Gastrocnemius medialis (tissue), 4 donors: ENCODE data around the gene TUBAL3. TPM values are rescaled to one million over a fixed set of nuclear protein-coding genes. Genes with fewer than 3 reads are reported as not detected.

ENCODE experiments used
- ATAC-seq, 2 donors: fragments of 150-250 bp; one replicate each; pipeline ENCODE4 v1.9.1; 2016
- DNase-seq, 2 donors: peaks; one replicate each; pipeline ENCODE4 v3.0.0-alpha.2; 2019
- H3K27ac ChIP-seq, 4 donors: fragments of 200-600 bp; sonication (generic); 1 replicate in 1 of 4; 2 replicates in 3 of 4; pipeline ENCODE4 v1.5.1; 2016 to 2018; ENCODE audit warnings: mild to moderate bottlenecking in 2 of 4, moderate library complexity in 1 of 4
- H3K27me3 ChIP-seq, 3 donors: fragments of 200-600 bp; sonication (generic) in 2 of 3; 1 replicate in 1 of 3; 2 replicates in 2 of 3; pipeline versions ENCODE4 v1.5.1 to v1.6.0; 2016 to 2019; ENCODE audit warnings: mild to moderate bottlenecking in 1 of 3, moderate library complexity in 1 of 3
- H3K36me3 ChIP-seq, 2 donors: fragments of 200-600 bp; sonication (generic) in 1 of 2; one replicate each; pipeline ENCODE4 v1.5.1; 2017 to 2018
- H3K4me1 ChIP-seq, 2 donors: fragments of 200-600 bp; sonication (generic) in 1 of 2; one replicate each; pipeline ENCODE4 v1.5.1; 2016 to 2017; ENCODE audit warnings: mild to moderate bottlenecking in 2 of 2
- H3K4me3 ChIP-seq, 4 donors: fragments of 200-600 bp; sonication (generic) in 3 of 4; 1 replicate in 1 of 4; 2 replicates in 3 of 4; pipeline ENCODE4 v1.5.1; 2016 to 2019; ENCODE audit warnings: mild to moderate bottlenecking in 2 of 4
- H3K9me3 ChIP-seq, 3 donors: fragments of 200-600 bp; sonication (generic) in 2 of 3; 1 replicate in 1 of 3; 2 replicates in 2 of 3; pipeline ENCODE4 v1.5.1; 2016 to 2019
- POLR2A ChIP-seq, 2 donors: fragments of 450-650 bp; IDR thresholded peaks; one replicate each; pipeline ENCODE4 v1.6.1; 2017; ENCODE audit warnings: antibody characterized with exemption in 2 of 2, mild to moderate bottlenecking in 2 of 2, moderate library complexity in 2 of 2
- in situ Hi-C, 4 donors: fragments of 200-750 bp; cut with MboI; loops; one replicate each; pipeline versions ENCODE4 v1.15.0 to v1.8.0; 2017; ENCODE audit warnings: low sequenced_read_pairs in 4 of 4
- intact Hi-C: fragments of 100-400 bp; cut with DNase I; formaldehyde crosslinking; loops from one replicate; pipeline ENCODE4 v1.15.1; 2023; ENCODE audit warnings: low total_unique reads
- total RNA-seq, 4 donors: library from RNA; depleted of rRNA; stranded (reverse); fragments of >200 nt; gene quantifications; one replicate each; pipeline versions ENCODE4 v1.1.0 to v1.2.3, GENCODE V29; 2016
- TF ChIP-seq, protein P1 (sequence below), 5 experiments: fragments of 450-650 bp in 3 of 5; fragments of 200-600 bp in 2 of 5; sonication (generic) in 2 of 5; IDR thresholded peaks in 4 of 5; conservative IDR thresholded peaks in 1 of 5; 1 replicate in 4 of 5; 2 replicates in 1 of 5; pipeline ENCODE4 v1.5.1; 2016 to 2019; ENCODE audit warnings: antibody characterized with exemption in 5 of 5, mild to moderate bottlenecking in 3 of 5, moderate library complexity in 3 of 5

TUBAL3 gene
- total RNA-seq, 4 donors from 2014 or later: 0.18 TPM; not detected in 3

DNA sequence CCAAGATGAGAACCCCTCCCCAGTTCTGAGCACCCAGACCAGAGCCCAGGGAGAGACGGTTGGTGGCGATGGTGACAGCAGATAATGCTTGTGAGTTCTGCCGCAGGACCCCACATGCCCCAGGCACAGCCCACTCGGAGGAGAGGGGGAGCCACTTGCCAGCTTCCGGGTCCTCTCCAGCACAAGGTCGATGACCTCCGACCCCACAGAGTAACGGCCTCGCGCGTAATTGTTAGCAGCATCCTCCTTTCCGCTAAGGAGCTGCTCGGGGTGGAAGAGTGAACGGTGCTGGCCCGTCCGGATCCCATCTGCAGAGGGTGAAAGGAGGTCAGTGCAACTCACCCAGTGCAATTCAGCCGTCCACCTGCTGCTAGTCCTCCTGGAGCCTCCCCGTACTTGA lies 9.5 kb downstream of the TUBAL3 start:
- H3K36me3 ChIP-seq: no peaks in the 10 kb centered on the region
- ATAC-seq (no peak), DNase-seq (no peak)
- intact Hi-C loops: no loop called here
- H3K9me3 ChIP-seq: peaks cover 0 to 12% (median 0%) of the 10 kb centered on the region in 3 donors
- TF ChIP-seq, protein P1, sequence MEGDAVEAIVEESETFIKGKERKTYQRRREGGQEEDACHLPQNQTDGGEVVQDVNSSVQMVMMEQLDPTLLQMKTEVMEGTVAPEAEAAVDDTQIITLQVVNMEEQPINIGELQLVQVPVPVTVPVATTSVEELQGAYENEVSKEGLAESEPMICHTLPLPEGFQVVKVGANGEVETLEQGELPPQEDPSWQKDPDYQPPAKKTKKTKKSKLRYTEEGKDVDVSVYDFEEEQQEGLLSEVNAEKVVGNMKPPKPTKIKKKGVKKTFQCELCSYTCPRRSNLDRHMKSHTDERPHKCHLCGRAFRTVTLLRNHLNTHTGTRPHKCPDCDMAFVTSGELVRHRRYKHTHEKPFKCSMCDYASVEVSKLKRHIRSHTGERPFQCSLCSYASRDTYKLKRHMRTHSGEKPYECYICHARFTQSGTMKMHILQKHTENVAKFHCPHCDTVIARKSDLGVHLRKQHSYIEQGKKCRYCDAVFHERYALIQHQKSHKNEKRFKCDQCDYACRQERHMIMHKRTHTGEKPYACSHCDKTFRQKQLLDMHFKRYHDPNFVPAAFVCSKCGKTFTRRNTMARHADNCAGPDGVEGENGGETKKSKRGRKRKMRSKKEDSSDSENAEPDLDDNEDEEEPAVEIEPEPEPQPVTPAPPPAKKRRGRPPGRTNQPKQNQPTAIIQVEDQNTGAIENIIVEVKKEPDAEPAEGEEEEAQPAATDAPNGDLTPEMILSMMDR (IDR thresholded peaks at IDR 0.05 in 4 of 5, conservative IDR thresholded peaks at IDR 0.05 in 1 of 5): no peak
- TF ChIP-seq POLR2A (IDR thresholded peaks at IDR 0.05): no peak
- no peak overlapping the region for H3K4me3 ChIP-seq
- in situ Hi-C loops: loop anchor here in 1 of 4 donors (25.0 kb wide), 1 partner anchor 558 kb away; the partner anchor contains the start of gene AKR1E2
- no peaks in the 10 kb centered on the region for H3K27me3 ChIP-seq
- H3K4me1 ChIP-seq: no peaks in the 10 kb centered on the region
- H3K27ac ChIP-seq: no peak overlapping the region

DNA sequence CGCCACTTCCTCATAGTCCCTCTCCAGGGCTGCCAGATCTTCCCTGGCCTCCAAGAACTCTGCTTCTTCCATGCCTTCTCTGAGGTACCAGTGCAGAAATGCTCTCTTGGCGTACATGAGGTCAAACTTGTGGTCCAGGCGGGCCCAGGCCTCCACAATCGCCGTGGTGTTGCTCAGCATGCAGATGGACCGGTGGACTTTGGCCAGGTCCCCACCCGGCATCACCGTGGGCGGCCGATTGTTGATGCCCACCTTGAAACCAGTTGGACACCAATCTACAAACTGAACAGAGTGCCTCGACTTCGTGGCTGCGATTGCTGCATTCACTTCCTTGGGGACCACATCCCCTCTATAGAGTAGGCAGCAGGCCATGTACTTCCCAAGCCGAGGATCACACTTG lies 11.1 kb downstream of the TUBAL3 start:
- no peaks in the 10 kb centered on the region for H3K36me3 ChIP-seq
- no peaks in the 10 kb centered on the region for H3K4me1 ChIP-seq
- DNase-seq (no peak), ATAC-seq (no peak)
- in situ Hi-C loops (loop anchor here in 1 of 4 donors (25.0 kb wide), 1 partner anchor 556 kb away; the partner anchor contains the start of gene AKR1E2), intact Hi-C loops (no loop called here)
- H3K9me3 ChIP-seq: peaks cover 0 to 12% (median 0%) of the 10 kb centered on the region in 3 donors
- H3K27me3 ChIP-seq: no peaks in the 10 kb centered on the region
- no peak overlapping the region for H3K4me3 ChIP-seq
- no peak overlapping the region for H3K27ac ChIP-seq
- TF ChIP-seq POLR2A (IDR thresholded peaks at IDR 0.05): no peak
- TF ChIP-seq, protein P1 (IDR thresholded peaks at IDR 0.05 in 4 of 5, conservative IDR thresholded peaks at IDR 0.05 in 1 of 5): no peak

DNA sequence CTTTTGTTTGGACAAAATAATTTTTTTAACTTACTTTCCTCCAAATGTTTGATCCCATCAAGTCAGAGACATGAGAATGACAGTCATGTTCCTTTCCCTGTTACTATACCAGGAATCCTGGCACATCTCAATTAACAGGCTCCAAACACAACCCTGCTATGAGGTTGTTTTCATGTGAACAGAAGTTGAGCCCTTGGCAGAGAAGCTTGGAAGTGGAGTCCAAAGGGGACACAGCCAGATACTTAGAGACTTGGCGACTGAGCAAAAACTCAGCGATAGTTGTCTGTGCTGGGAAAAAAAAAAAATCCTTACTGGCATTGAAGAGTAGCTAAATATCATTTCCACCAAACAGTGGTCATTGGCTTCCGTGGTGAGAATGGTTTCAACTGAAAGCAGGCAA lies 12.8 kb downstream of the TUBAL3 start:
- in situ Hi-C loops: loop anchor here in 1 of 4 donors (25.0 kb wide), 1 partner anchor 554 kb away; the partner anchor contains the start of gene AKR1E2
- ATAC-seq: no peak

DNA sequence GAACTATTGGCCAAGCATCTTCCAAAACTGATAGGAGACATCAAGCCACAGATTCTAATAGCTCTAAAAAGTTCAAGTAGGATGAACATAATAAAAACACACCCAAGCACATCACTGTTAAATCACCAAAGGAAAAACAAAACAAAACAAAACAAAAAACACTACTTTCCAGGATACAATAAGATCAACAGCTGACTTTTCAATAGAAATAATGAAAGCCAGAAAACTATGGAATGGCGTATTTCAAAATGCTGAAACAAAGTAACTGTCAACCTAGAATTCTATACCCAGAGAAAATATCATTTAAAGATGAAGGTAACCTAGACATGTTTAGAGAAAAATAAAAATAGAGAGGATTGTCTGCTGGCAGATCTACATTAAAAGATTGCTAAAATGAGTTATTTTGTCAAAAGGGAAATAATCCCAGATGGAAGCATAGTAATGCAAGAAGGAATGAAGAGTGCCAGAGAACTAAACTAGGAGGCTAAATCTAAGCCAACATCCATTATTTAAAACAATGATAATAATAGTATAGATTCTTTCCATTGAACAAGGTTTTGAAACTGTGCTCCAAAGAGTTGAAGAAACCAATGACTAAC lies 13.9 kb downstream of the TUBAL3 start:
- Histone ChIP-seq H3K27ac (no peak overlapping the region), H3K4me3 (no peak overlapping the region), H3K9me3 (peaks cover 0 to 12% (median 0%) of the 10 kb centered on the region in 3 donors), H3K36me3 (no peaks in the 10 kb centered on the region), H3K27me3 (no peaks in the 10 kb centered on the region), H3K4me1 (no peaks in the 10 kb centered on the region)
- intact Hi-C loops: no loop called here
- in situ Hi-C loops: loop anchor here in 1 of 4 donors (25.0 kb wide), 1 partner anchor 553 kb away; the partner anchor contains the start of gene AKR1E2
- DNase-seq: no peak
- no peak for TF ChIP-seq POLR2A (IDR thresholded peaks at IDR 0.05)
- TF ChIP-seq, protein P1 (IDR thresholded peaks at IDR 0.05 in 4 of 5, conservative IDR thresholded peaks at IDR 0.05 in 1 of 5): no peak
- no peak for ATAC-seq

More for the DNA sequence above, 12.8 kb downstream of the TUBAL3 start:
- Histone ChIP-seq H3K4me1 (no peaks in the 10 kb centered on the region), H3K36me3 (no peaks in the 10 kb centered on the region), H3K27me3 (no peaks in the 10 kb centered on the region), H3K27ac (no peak overlapping the region), H3K4me3 (no peak overlapping the region), H3K9me3 (peaks cover 0 to 12% (median 0%) of the 10 kb centered on the region in 3 donors)
- DNase-seq: no peak
- TF ChIP-seq POLR2A (IDR thresholded peaks at IDR 0.05): no peak
- TF ChIP-seq, protein P1 (IDR thresholded peaks at IDR 0.05 in 4 of 5, conservative IDR thresholded peaks at IDR 0.05 in 1 of 5): no peak
- intact Hi-C loops: no loop called here
